ENCODE results near the gene POU2F2. TPM values are rescaled to one million over a fixed set of nuclear protein-coding genes. Genes with fewer than 3 reads are reported as not detected.

Gene POU2F2
- total RNA-seq, 6 experiments from 2014 or later: 0.18 to 3.0 (median 1.00) TPM

DNA sequence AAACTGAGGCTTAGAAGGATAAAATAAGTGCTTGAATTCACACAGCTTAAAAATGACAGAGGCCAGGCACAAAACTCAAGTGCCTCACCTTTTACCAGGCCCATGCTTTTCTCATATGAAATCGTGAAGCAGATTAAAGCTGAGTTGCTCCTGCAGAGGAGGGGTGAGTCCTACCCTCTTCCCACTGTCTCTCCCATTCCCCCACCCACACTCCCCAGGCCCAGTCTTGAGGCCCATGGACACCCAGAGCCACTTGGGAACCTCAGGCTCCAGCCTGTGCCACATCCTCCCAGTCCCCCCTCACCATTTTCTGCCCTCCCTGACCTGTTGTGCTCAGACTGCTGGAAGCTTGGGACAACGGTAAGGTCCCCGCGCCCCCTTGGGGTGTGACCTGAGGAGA lies 38.7 kb downstream of the POU2F2 start:
- ATAC-seq: no peak

DNA sequence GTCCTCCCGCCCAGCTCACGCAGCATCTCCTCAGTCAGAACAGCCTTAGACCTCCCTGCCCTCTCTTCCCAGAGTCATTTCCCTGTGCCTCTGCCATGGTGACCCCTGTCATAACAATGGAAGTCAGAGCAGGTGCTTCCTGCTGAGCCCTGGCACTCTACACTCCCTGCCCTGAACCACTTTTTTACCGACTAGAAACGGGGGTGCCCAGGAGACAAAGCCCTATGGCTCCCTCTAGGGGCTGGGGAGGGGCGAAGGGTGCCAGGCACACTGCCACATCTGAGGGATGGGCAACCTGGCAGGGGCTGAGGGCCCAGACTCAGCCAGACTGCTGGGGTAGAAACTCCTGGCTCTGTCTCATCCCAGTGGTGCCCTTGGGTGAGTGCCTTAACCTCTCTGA lies 39.9 kb downstream of the POU2F2 start:
- Histone ChIP-seq H3K27me3 (no peaks in the 10 kb centered on the region), H3K27ac (no peak overlapping the region), H3K36me3 (no peaks in the 10 kb centered on the region), H3K4me1 (no peaks in the 10 kb centered on the region), H3K9me3 (no peaks in the 10 kb centered on the region), H3K4me3 (no peak overlapping the region)
- intact Hi-C loops (cut with DNase I): no loop called here
- DNase-seq: no peak
- WGBS (ENCODE audit: insufficient coverage, low coverage, low lambda C conversion rate, missing lambda C conversion rate): 0% methylated on average over 2 of the region's 5 CpGs
- peak; percentile 28 to 62 (median 50) for ATAC-seq
- TF ChIP-seq POLR2A (IDR thresholded peaks at IDR 0.05): no peak
- TF ChIP-seq, protein P1, sequence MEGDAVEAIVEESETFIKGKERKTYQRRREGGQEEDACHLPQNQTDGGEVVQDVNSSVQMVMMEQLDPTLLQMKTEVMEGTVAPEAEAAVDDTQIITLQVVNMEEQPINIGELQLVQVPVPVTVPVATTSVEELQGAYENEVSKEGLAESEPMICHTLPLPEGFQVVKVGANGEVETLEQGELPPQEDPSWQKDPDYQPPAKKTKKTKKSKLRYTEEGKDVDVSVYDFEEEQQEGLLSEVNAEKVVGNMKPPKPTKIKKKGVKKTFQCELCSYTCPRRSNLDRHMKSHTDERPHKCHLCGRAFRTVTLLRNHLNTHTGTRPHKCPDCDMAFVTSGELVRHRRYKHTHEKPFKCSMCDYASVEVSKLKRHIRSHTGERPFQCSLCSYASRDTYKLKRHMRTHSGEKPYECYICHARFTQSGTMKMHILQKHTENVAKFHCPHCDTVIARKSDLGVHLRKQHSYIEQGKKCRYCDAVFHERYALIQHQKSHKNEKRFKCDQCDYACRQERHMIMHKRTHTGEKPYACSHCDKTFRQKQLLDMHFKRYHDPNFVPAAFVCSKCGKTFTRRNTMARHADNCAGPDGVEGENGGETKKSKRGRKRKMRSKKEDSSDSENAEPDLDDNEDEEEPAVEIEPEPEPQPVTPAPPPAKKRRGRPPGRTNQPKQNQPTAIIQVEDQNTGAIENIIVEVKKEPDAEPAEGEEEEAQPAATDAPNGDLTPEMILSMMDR (IDR thresholded peaks at IDR 0.05): peak in 3 of 4 donors; percentile 30 to 44 (median 35)

More for the DNA sequence above, 38.7 kb downstream of the POU2F2 start:
- intact Hi-C loops (cut with DNase I): no loop called here
- no peak for TF ChIP-seq POLR2A (IDR thresholded peaks at IDR 0.05)
- TF ChIP-seq, protein P1 (IDR thresholded peaks at IDR 0.05): no peak
- Histone ChIP-seq H3K9me3 (no peaks in the 10 kb centered on the region), H3K27me3 (no peaks in the 10 kb centered on the region), H3K4me3 (no peak overlapping the region), H3K27ac (no peak overlapping the region), H3K36me3 (no peaks in the 10 kb centered on the region), H3K4me1 (no peaks in the 10 kb centered on the region)
- WGBS (ENCODE audit: insufficient coverage, low coverage, low lambda C conversion rate, missing lambda C conversion rate): 61% methylated on average over 2 of the region's 4 CpGs
- no peak for DNase-seq

DNA sequence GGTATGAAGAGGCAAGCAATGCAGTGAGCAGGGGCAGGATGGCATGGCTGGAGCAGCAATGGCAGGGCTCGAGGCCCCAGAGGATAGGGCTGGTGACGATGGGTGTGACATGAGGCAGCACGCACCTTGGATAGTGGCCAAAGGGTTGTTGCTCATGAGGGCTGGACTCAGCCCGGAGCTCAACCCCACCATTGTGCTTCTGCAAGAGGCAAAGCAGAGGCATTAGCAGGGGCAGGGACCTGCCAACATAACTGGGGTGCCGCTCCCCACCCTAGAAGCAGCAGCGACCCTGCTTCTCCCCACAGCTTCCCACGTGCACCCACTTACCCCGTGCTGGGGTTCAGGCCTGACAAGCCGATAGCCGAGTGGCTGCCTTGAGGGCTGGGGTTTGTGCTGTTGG lies 40.5 kb downstream of the POU2F2 start:
- no peaks in the 10 kb centered on the region for H3K4me1 ChIP-seq
- H3K27me3 ChIP-seq: no peaks in the 10 kb centered on the region
- TF ChIP-seq, protein P1 (IDR thresholded peaks at IDR 0.05): no peak
- no peak for TF ChIP-seq POLR2A (IDR thresholded peaks at IDR 0.05)
- DNase-seq: no peak
- no peak overlapping the region for H3K27ac ChIP-seq
- WGBS (ENCODE audit: insufficient coverage, low coverage, low lambda C conversion rate, missing lambda C conversion rate): 58% methylated on average over 4 of the region's 10 CpGs
- H3K36me3 ChIP-seq: no peaks in the 10 kb centered on the region
- no peak overlapping the region for H3K4me3 ChIP-seq
- intact Hi-C loops (cut with DNase I): no loop called here
- H3K9me3 ChIP-seq: no peaks in the 10 kb centered on the region
- ATAC-seq: peak in 1 of 4 donors; percentile 39

DNA sequence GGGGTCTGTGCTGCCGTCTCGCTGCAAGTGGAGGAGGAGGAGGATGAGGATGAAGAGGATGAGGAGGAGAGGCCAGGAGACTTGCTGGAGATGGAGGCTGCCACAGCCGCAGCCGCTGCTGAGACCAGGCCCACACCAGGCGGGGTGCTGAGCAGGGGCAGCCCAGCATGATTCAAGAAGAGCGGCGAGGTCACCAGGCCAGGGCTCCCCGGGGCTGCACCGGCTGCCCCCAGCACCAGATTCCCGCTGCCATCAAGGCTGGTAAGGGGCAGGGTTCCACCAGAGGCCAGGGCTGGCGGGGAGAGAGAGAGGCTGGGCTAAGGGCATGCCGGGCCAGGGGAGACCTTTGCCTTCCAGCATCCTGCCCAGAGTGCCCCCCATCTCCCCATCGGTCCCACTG lies 40.9 kb downstream of the POU2F2 start:
- DNase-seq (no peak), ATAC-seq (no peak)
- H3K4me3 ChIP-seq: no peak overlapping the region
- H3K36me3 ChIP-seq: no peaks in the 10 kb centered on the region
- no peaks in the 10 kb centered on the region for H3K4me1 ChIP-seq
- no peak overlapping the region for H3K27ac ChIP-seq
- WGBS (ENCODE audit: insufficient coverage, low coverage, low lambda C conversion rate, missing lambda C conversion rate): 60% methylated on average over 1 of the region's 13 CpGs
- no peaks in the 10 kb centered on the region for H3K9me3 ChIP-seq
- TF ChIP-seq, protein P1 (IDR thresholded peaks at IDR 0.05): no peak
- TF ChIP-seq POLR2A (IDR thresholded peaks at IDR 0.05): no peak
- intact Hi-C loops (cut with DNase I): no loop called here
- H3K27me3 ChIP-seq: no peaks in the 10 kb centered on the region

DNA sequence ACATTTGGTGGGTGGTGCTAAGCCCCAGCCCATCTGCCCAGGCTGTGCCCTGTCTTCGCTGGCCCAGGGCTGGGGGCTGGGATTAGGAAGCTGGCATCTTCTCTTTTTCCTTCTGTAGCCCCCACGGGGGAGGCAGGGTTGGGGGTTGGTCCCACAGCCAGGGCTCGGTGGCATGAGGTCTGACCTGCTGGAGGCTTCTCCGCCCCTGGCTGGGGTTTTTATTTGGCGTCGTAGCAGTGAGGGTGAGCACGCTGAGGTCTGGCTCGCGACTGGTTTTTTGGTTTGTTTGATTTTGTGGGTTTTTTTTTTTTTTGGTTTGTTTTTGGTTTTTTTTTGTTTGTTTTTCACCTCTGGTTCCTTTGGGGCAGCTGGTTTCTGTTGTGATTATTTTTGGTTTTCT lies 41.6 kb downstream of the POU2F2 start:
- WGBS (ENCODE audit: insufficient coverage, low coverage, low lambda C conversion rate, missing lambda C conversion rate): 17% methylated on average over 8 of the region's 9 CpGs
- H3K27me3 ChIP-seq: no peaks in the 10 kb centered on the region
- H3K27ac ChIP-seq: no peak overlapping the region
- ATAC-seq (no peak), DNase-seq (no peak)
- no peak overlapping the region for H3K4me3 ChIP-seq
- no peaks in the 10 kb centered on the region for H3K9me3 ChIP-seq
- H3K4me1 ChIP-seq: no peaks in the 10 kb centered on the region
- H3K36me3 ChIP-seq: no peaks in the 10 kb centered on the region
- intact Hi-C loops (cut with DNase I): no loop called here
- TF ChIP-seq, protein P1 (IDR thresholded peaks at IDR 0.05): no peak
- no peak for TF ChIP-seq POLR2A (IDR thresholded peaks at IDR 0.05)
